IMR-90 (cell line): ENCODE results near the gene SARDH. TPM values are rescaled to one million over a fixed set of nuclear protein-coding genes. Genes with fewer than 3 reads are reported as not detected.
"Not testable (repeated sequence)": the region's sequence is repeated elsewhere in the genome, so short reads cannot be mapped to it uniquely, and the experiment has no call there.

Experiments
- ATAC-seq: fragments of 200-7000 bp; cut with Tn5 transposase; 2 replicates; pipeline ENCODE4 v1.9.1; 2020; ENCODE audit warnings: low read depth, mild to moderate bottlenecking, moderate library complexity
- BruUV-seq: library from RNA; stranded (reverse); fragments of 400-500 nt; replicated peaks from 2 replicates; lab custom pipeline; 2021; lab: Mats Ljungman, UMichigan
- CTCF ChIA-PET: fragments of 300-600 bp; formaldehyde crosslinking; extraction: SDS; loops from one replicate; lab custom pipeline; 2021; ENCODE audit warnings: antibody characterized with exemption; lab: Yijun Ruan, JAX
- POLR2A ChIA-PET: fragments of 300-600 bp; sonication (Branson Sonifier 250); formaldehyde crosslinking; loops from one replicate; lab custom pipeline; 2022; ENCODE audit warnings: antibody characterized with exemption; ENCODE audit not compliant: unreplicated experiment; lab: Charles Lee
- DNase-seq: peaks from one replicate; pipeline ENCODE4 v3.0.0; 2013
- H2AFZ ChIP-seq: replicated peaks from 2 replicates; pipeline ENCODE3; 2013; ENCODE audit warnings: low read length, mild to moderate bottlenecking; ENCODE audit not compliant: poor library complexity
- H2AK5ac ChIP-seq: 2 replicates; pipeline ENCODE4 v1.6.1; 2013; ENCODE audit warnings: low read depth, low read length, inconsistent platforms
- H2AK9ac ChIP-seq: replicated peaks from 2 replicates; pipeline ENCODE3; 2013; ENCODE audit warnings: mild to moderate bottlenecking, low read depth, low read length, moderate library complexity; ENCODE audit not compliant: poor library complexity
- H2BK120ac ChIP-seq: 2 replicates; pipeline ENCODE4 v1.6.1; 2013; ENCODE audit warnings: low read depth, low read length, inconsistent platforms
- H2BK15ac ChIP-seq: 3 replicates; pipeline ENCODE4 v1.6.1; 2013; ENCODE audit warnings: low read depth, low read length, inconsistent platforms
- H2BK20ac ChIP-seq: 2 replicates; pipeline ENCODE4 v1.6.1; 2013; ENCODE audit warnings: low read depth, mild to moderate bottlenecking, inconsistent platforms, low read length, moderate library complexity
- H2BK5ac ChIP-seq: 2 replicates; pipeline ENCODE4 v1.6.1; 2013; ENCODE audit warnings: mild to moderate bottlenecking, low read depth, low read length, inconsistent platforms; ENCODE audit not compliant: poor library complexity, severe bottlenecking
- H3K14ac ChIP-seq: replicated peaks from 2 replicates; pipeline ENCODE4 v1.6.1; 2013; ENCODE audit warnings: low read depth, low read length, inconsistent platforms
- H3K18ac ChIP-seq: 2 replicates; pipeline ENCODE4 v1.6.1; 2013; ENCODE audit warnings: low read depth, low read length, control low read depth
- H3K23ac ChIP-seq: 2 replicates; pipeline ENCODE4 v1.6.1; 2013; ENCODE audit warnings: low read depth, low read length, inconsistent platforms
- H3K27ac ChIP-seq: 2 replicates; pipeline ENCODE4 v1.5.1; 2013; ENCODE audit warnings: mild to moderate bottlenecking, control low read depth, low read length; ENCODE audit not compliant: insufficient read depth
- H3K27me3 ChIP-seq: 2 replicates; pipeline ENCODE4 v1.6.1; 2013; ENCODE audit warnings: low read length; ENCODE audit not compliant: control insufficient read depth, insufficient read depth
- H3K36me3 ChIP-seq: 2 replicates; pipeline ENCODE4 v1.6.1; 2013; ENCODE audit warnings: low read length, mixed read lengths; ENCODE audit not compliant: control insufficient read depth, insufficient read depth
- H3K4ac ChIP-seq: 2 replicates; pipeline ENCODE4 v1.6.1; 2013; ENCODE audit warnings: low read depth, low read length, inconsistent platforms
- H3K4me1 ChIP-seq: 2 replicates; pipeline ENCODE4 v1.6.1; 2013; ENCODE audit warnings: low read length, mixed read lengths; ENCODE audit not compliant: control insufficient read depth, insufficient read depth
- H3K4me2 ChIP-seq: 2 replicates; pipeline ENCODE4 v1.6.1; 2013; ENCODE audit warnings: low read depth, mild to moderate bottlenecking, control low read depth, low read length, moderate library complexity
- H3K4me3 ChIP-seq: 2 replicates; pipeline ENCODE4 v1.5.1; 2013; ENCODE audit warnings: low read depth, mild to moderate bottlenecking, control low read depth, low read length, moderate library complexity; ENCODE audit not compliant: insufficient read depth
- H3K56ac ChIP-seq: 2 replicates; pipeline ENCODE4 v1.6.1; 2013; ENCODE audit warnings: low read length, inconsistent platforms; ENCODE audit not compliant: insufficient read depth; ENCODE audit errors: extremely low read depth
- H3K79me1 ChIP-seq, 2 experiments: 2 replicates each; pipeline ENCODE4 v1.6.1; 2013; ENCODE audit warnings: low read length in 2 of 2, inconsistent platforms in 1 of 2, low read depth in 1 of 2
- H3K9ac ChIP-seq: 2 replicates; pipeline ENCODE4 v1.6.1; 2013; ENCODE audit warnings: low read depth, low read length, control low read depth
- H3K9me1 ChIP-seq: 2 replicates; pipeline ENCODE4 v1.6.1; 2013; ENCODE audit warnings: low read length, inconsistent platforms; ENCODE audit not compliant: insufficient read depth
- H3K9me3 ChIP-seq: 2 replicates; pipeline ENCODE4 v1.6.1; 2013; ENCODE audit warnings: low read length; ENCODE audit not compliant: control insufficient read depth, insufficient read depth
- H4K20me1 ChIP-seq: 2 replicates; pipeline ENCODE4 v1.6.1; 2013; ENCODE audit warnings: low read length, inconsistent platforms; ENCODE audit not compliant: insufficient read depth
- H4K5ac ChIP-seq: 2 replicates; pipeline ENCODE4 v1.6.1; 2013; ENCODE audit warnings: mild to moderate bottlenecking, low read depth, low read length, control low read depth
- H4K8ac ChIP-seq, 2 experiments: 2 replicates each; pipeline ENCODE4 v1.6.1; 2013; ENCODE audit warnings: low read depth in 2 of 2, low read length in 2 of 2, control low read depth in 1 of 2, inconsistent platforms in 1 of 2
- H4K91ac ChIP-seq: 2 replicates; pipeline ENCODE4 v1.6.1; 2013; ENCODE audit warnings: low read depth, low read length, inconsistent platforms; ENCODE audit not compliant: insufficient read depth
- WGBS, 2 experiments: methylation state at CpG; one replicate each; pipeline versions ENCODE4 v1.1.5 to v1.1.7; 2013; ENCODE audit warnings: missing lambda C conversion rate in 2 of 2; ENCODE audit not compliant: insufficient read length in 1 of 2; ENCODE audit errors: extremely low coverage in 2 of 2; 5-methylcytosine and 5-hydroxymethylcytosine counted together
- dilution Hi-C: fragments of 300-500 bp; cut with HindIII; formaldehyde crosslinking; loops from one replicate; pipeline ENCODE4 v1.14.3; 2018; ENCODE audit warnings: low sequenced_read_pairs; ENCODE audit not compliant: unreplicated experiment
- in situ Hi-C: fragments of 300-500 bp; cut with MboI; formaldehyde crosslinking; loops from 3 replicates; pipeline ENCODE4 v1.14.3; 2019; ENCODE audit warnings: low sequenced_read_pairs, inconsistent platforms, mixed read lengths
- intact Hi-C: fragments of 100-400 bp; cut with micrococcal nuclease; formaldehyde crosslinking; loops from 2 replicates; pipeline ENCODE4 v1.10.0; 2022
- polyA plus RNA-seq, 3 experiments: library from polyadenylated mRNA; depleted of rRNA; stranded (reverse); fragments of >200 nt; gene quantifications; 2 replicates each; pipeline ENCODE4 v1.2.3, GENCODE V29; 2012; ENCODE audit warnings: low replicate concordance in 1 of 3
- total RNA-seq: library from RNA; depleted of rRNA; stranded (reverse); fragments of >200 nt; gene quantifications from 2 replicates; pipeline ENCODE4 v1.2.3, GENCODE V29; 2012

SARDH gene
- total and polyA plus RNA-seq, 2 of the 4 experiments (the other 2 are of a cell fraction): 5.0 to 7.5 TPM

DNA sequence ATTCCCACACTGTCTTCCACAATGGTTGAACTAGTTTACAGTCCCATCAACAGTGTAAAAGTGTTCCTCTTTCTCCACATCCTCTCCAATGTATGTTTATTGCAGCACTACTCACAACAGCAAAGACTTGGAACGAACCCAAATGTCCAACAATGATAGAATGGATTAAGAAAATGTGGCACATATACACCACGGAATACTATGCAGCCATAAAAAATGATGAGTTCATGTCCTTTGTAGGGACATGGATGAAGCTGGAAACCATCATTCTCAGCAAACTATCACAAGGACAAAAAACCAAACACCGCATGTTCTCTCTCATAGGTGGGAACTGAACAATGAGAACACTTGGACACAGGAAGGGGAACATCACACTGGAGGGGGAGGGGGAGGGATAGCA is 28.1 kb upstream of the SARDH start:
- DNase-seq, H2AFZ ChIP-seq, ATAC-seq, H3K27me3 ChIP-seq, dilution Hi-C loops, H3K27ac ChIP-seq, H3K18ac ChIP-seq, H2AK9ac ChIP-seq, H3K23ac ChIP-seq, H4K20me1 ChIP-seq, BruUV-seq, CTCF ChIA-PET, H4K5ac ChIP-seq, H4K8ac ChIP-seq, POLR2A ChIA-PET, H3K9ac ChIP-seq, H3K4me3 ChIP-seq, H2AK5ac ChIP-seq, H4K91ac ChIP-seq, H2BK120ac ChIP-seq, H3K56ac ChIP-seq, H3K9me1 ChIP-seq, H3K4ac ChIP-seq, H3K4me2 ChIP-seq, H2BK5ac ChIP-seq, H3K4me1 ChIP-seq, H3K14ac ChIP-seq, H2BK15ac ChIP-seq, H2BK20ac ChIP-seq, intact Hi-C loops, in situ Hi-C loops, H3K79me1 ChIP-seq: not testable (repeated sequence)
- Histone ChIP-seq H3K36me3 (peaks cover 38% of the 10 kb centered on the region), H3K9me3 (peaks cover 11% of the 10 kb centered on the region; the same call in 1 of the 2 replicates)
- WGBS, 2 experiments: no CpG with 5 or more reads among the region's 3 CpGs
